GM19324 (cell line): ENCODE measurements around the gene NRCAM.
"Not testable (repeated sequence)": the region's sequence is repeated elsewhere in the genome, so short reads cannot be mapped to it uniquely, and the experiment has no call there.

ENCODE experiments used
- ATAC-seq: cut with Tn5 transposase; IDR thresholded peaks from one replicate; pipeline ENCODE4 v1.9.1; 2021; ENCODE audit warnings: mild to moderate bottlenecking, moderate library complexity; ENCODE audit not compliant: unreplicated experiment, low FRiP score

Gene NRCAM

GRCh38 chr7:108259447-108259846, 196.8 kb downstream of the NRCAM start:
- ATAC-seq, result not testable (repeated sequence)

- no peak for ATAC-seq
Observed at GRCh38 chr7:108257954-108258353, 198.3 kb downstream of the NRCAM start.

- no peak for ATAC-seq
Observed at GRCh38 chr7:108254259-108254658, 202.0 kb downstream of the NRCAM start.

- no peak for ATAC-seq
Observed at GRCh38 chr7:108253275-108254044, 202.8 kb downstream of the NRCAM start.

- ATAC-seq, result no peak
Observed at GRCh38 chr7:108252177-108252576, 204.1 kb downstream of the NRCAM start.

GRCh38 chr7:108251700-108252099, 204.5 kb downstream of the NRCAM start:
- no peak for ATAC-seq

GRCh38 chr7:108249453-108249852, 206.8 kb downstream of the NRCAM start:
- no peak for ATAC-seq

- ATAC-seq, result no peak
Observed at GRCh38 chr7:108248821-108249220, 207.4 kb downstream of the NRCAM start.

- no peak for ATAC-seq
Observed at GRCh38 chr7:108248418-108248817, 207.8 kb downstream of the NRCAM start.

GRCh38 chr7:108247614-108248013, 208.6 kb downstream of the NRCAM start:
- ATAC-seq, result no peak

- ATAC-seq, result peak; percentile 77
Observed at GRCh38 chr7:108246227-108246837, 209.9 kb downstream of the NRCAM start.

- ATAC-seq, result no peak
Observed at GRCh38 chr7:108245523-108246226, 210.6 kb downstream of the NRCAM start.

GRCh38 chr7:108244110-108244509, 212.1 kb downstream of the NRCAM start:
- no peak for ATAC-seq

GRCh38 chr7:108239501-108240225, 216.6 kb downstream of the NRCAM start:
- ATAC-seq, result no peak

GRCh38 chr7:108236681-108237415, 219.4 kb downstream of the NRCAM start:
- ATAC-seq, result no peak

GRCh38 chr7:108235451-108236061, 220.7 kb downstream of the NRCAM start:
- no peak for ATAC-seq

- ATAC-seq, result no peak
Observed at GRCh38 chr7:108234971-108235450, 221.2 kb downstream of the NRCAM start.

GRCh38 chr7:108234281-108234680, 222.0 kb downstream of the NRCAM start:
- no peak for ATAC-seq

GRCh38 chr7:108232076-108232475, 224.2 kb downstream of the NRCAM start:
- ATAC-seq, result no peak

GRCh38 chr7:108231221-108231620, 225.0 kb downstream of the NRCAM start:
- ATAC-seq, result no peak
